ENCODE data around the gene ZFYVE28.

Gene ZFYVE28

DNA sequence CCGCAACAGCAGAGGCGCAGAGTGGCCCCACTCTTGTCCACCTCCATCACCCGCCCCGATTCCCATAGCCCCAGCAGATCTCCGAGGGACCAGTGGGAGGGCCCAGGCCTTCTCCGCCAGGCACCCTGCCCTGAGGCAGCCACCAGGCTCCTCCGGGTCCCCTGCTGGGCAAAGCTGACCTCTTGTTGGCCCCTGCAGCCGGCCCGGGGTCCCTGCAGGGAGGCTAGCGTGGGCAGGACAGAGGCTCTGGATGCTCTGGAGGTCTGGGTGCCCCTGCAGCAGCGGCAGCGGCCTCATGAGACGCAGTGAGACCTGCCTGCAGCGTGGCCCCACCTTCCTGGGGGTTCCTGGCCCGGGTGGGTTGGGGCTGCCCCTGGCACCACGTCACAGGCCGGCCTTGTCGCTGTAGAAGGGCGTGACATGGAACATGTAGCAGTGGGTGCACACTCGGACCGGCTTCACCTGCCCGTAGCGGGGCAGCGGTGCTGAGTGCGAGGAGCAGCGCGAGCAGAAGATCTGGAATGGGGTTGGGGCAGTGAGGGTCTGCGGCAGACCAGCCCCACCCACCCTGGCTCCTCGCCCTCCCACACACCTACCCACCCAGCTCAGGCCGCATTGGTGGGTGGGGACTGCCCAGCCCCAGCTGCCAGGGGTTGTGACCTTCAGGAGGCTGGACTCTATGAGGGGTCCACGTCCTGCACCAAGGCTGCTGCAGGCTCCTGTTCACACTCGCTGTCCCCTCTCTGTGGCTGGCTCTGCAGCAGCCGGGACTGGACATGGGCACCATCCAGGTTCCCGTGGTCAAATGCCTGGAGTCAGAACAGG, 147.9 kb downstream of the ZFYVE28 start:
- DNase-seq (ENCODE audit: low spot score), result no peak
- in situ Hi-C loops (cut with MboI; ENCODE audit: low pct_unique_long_range_greater_than_20kb, low sequenced_read_pairs, unreplicated experiment), result no loop called here
- TF ChIP-seq CTCF (IDR thresholded peaks at IDR 0.05; ENCODE audit: extremely low read depth, insufficient read depth, missing control alignments), result no peak

GRCh38 chr4:2269618-2270163, 148.8 kb downstream of the ZFYVE28 start:
- in situ Hi-C loops (cut with MboI; ENCODE audit: low pct_unique_long_range_greater_than_20kb, low sequenced_read_pairs, unreplicated experiment), result no loop called here
- DNase-seq (ENCODE audit: low spot score), result no peak
- no peak for TF ChIP-seq CTCF (IDR thresholded peaks at IDR 0.05; ENCODE audit: extremely low read depth, insufficient read depth, missing control alignments)

DNA sequence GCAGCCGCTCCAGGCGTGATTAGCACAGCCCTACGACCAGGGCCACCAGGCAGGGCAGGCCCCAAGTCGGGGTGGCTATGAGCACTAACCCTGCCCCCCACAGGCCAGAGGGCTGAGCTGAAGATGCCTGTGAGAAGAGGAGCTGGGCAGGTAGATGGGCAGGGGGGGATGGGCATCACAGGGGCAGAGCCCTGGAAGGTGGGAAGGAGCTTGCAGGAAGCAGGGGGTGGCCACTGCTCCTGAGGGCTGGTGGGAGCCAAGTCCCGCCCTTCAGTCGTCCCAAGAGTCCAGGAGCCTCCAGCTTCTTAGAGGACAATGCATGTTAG, 149.3 kb downstream of the ZFYVE28 start:
- TF ChIP-seq CTCF (IDR thresholded peaks at IDR 0.05; ENCODE audit: extremely low read depth, insufficient read depth, missing control alignments), result no peak
- DNase-seq (ENCODE audit: low spot score), result no peak
- in situ Hi-C loops (cut with MboI; ENCODE audit: low pct_unique_long_range_greater_than_20kb, low sequenced_read_pairs, unreplicated experiment), result no loop called here

- no peak for TF ChIP-seq CTCF (IDR thresholded peaks at IDR 0.05; ENCODE audit: extremely low read depth, insufficient read depth, missing control alignments)
- in situ Hi-C loops (cut with MboI; ENCODE audit: low pct_unique_long_range_greater_than_20kb, low sequenced_read_pairs, unreplicated experiment), result no loop called here
- DNase-seq (ENCODE audit: low spot score), result no peak
Observed at GRCh38 chr4:2268357-2269205, 149.9 kb downstream of the ZFYVE28 start.

- in situ Hi-C loops (cut with MboI; ENCODE audit: low pct_unique_long_range_greater_than_20kb, low sequenced_read_pairs, unreplicated experiment), result no loop called here
- no peak for DNase-seq (ENCODE audit: low spot score)
- TF ChIP-seq CTCF (IDR thresholded peaks at IDR 0.05; ENCODE audit: extremely low read depth, insufficient read depth, missing control alignments), result no peak
Observed at GRCh38 chr4:2267841-2268240, 150.6 kb downstream of the ZFYVE28 start.

GRCh38 chr4:2267320-2267811, 151.1 kb downstream of the ZFYVE28 start:
- TF ChIP-seq CTCF (IDR thresholded peaks at IDR 0.05; ENCODE audit: extremely low read depth, insufficient read depth, missing control alignments), result no peak
- DNase-seq (ENCODE audit: low spot score), result no peak
- in situ Hi-C loops (cut with MboI; ENCODE audit: low pct_unique_long_range_greater_than_20kb, low sequenced_read_pairs, unreplicated experiment), result no loop called here

Measured in GM13977 (cell line).